WTC11 (cell line): ENCODE data around the gene MBD3. TPM values are rescaled to one million over a fixed set of nuclear protein-coding genes. Genes with fewer than 3 reads are reported as not detected.

Experiments used
- AFF4 ChIP-seq: sonication (generic); formaldehyde crosslinking; IDR thresholded peaks from 2 replicates; pipeline ENCODE4 v1.8.1; 2023; ENCODE audit warnings: mild to moderate bottlenecking, missing genetic modification reagents, borderline replicate concordance
- AR ChIP-seq: fragments of 250-450 bp; sonication (Bioruptor Pico); IDR thresholded peaks from 2 replicates; pipeline ENCODE4 v1.9.0; 2021; ENCODE audit warnings: mild to moderate bottlenecking
- ATF6 ChIP-seq: sonication (generic); formaldehyde crosslinking; IDR thresholded peaks from 2 replicates; pipeline ENCODE4 v1.8.1; 2023; ENCODE audit warnings: mild to moderate bottlenecking, missing genetic modification reagents
- CTCF ChIP-seq: fragments of 200-600 bp; IDR thresholded peaks from 2 replicates; pipeline ENCODE4 v1.8.0; 2022; ENCODE audit warnings: antibody characterized with exemption
- E2F1 ChIP-seq: sonication (generic); formaldehyde crosslinking; IDR thresholded peaks from 2 replicates; pipeline ENCODE4 v1.8.0; 2022; ENCODE audit warnings: mild to moderate bottlenecking, missing genetic modification reagents
- E2F4 ChIP-seq: sonication (generic); formaldehyde crosslinking; IDR thresholded peaks from 2 replicates; pipeline ENCODE4 v1.8.1; 2022; ENCODE audit warnings: low read depth, mild to moderate bottlenecking, moderate library complexity, missing genetic modification reagents, borderline replicate concordance
- FOXJ3 ChIP-seq: sonication (generic); formaldehyde crosslinking; IDR thresholded peaks from 2 replicates; pipeline ENCODE4 v1.9.0; 2021; ENCODE audit warnings: missing genetic modification reagents, mild to moderate bottlenecking, borderline replicate concordance
- HMGA2 ChIP-seq: fragments of 250-450 bp; sonication (Bioruptor Pico); IDR thresholded peaks from 2 replicates; pipeline ENCODE4 v1.4.0; 2021; ENCODE audit warnings: mild to moderate bottlenecking, moderate library complexity
- KAT7 ChIP-seq: sonication (generic); formaldehyde crosslinking; IDR thresholded peaks from 2 replicates; pipeline ENCODE4 v1.8.1; 2023; ENCODE audit warnings: missing genetic modification reagents, mild to moderate bottlenecking, borderline replicate concordance
- PRDM15 ChIP-seq: sonication (generic); formaldehyde crosslinking; IDR thresholded peaks from 2 replicates; pipeline ENCODE4 v1.8.0; 2022; ENCODE audit warnings: missing genetic modification reagents
- SOX15 ChIP-seq: fragments of 250-450 bp; sonication (Bioruptor Pico); IDR thresholded peaks from 2 replicates; pipeline ENCODE4 v1.9.0; 2021; ENCODE audit warnings: mild to moderate bottlenecking
- SP1 ChIP-seq: sonication (generic); formaldehyde crosslinking; conservative IDR thresholded peaks from 2 replicates; pipeline ENCODE4 v1.8.1; 2022; ENCODE audit warnings: missing genetic modification reagents
- ZBTB21 ChIP-seq: sonication (generic); formaldehyde crosslinking; IDR thresholded peaks from 2 replicates; pipeline ENCODE4 v1.8.1; 2023; ENCODE audit warnings: mild to moderate bottlenecking, missing genetic modification reagents, borderline replicate concordance
- ZNF138 ChIP-seq: sonication (generic); formaldehyde crosslinking; conservative IDR thresholded peaks from 2 replicates; pipeline ENCODE4 v1.8.1; 2022; ENCODE audit warnings: mild to moderate bottlenecking, moderate library complexity, missing genetic modification reagents
- ZNF263 ChIP-seq: sonication (generic); formaldehyde crosslinking; IDR thresholded peaks from 2 replicates; pipeline ENCODE4 v1.8.1; 2022; ENCODE audit warnings: low read depth, mild to moderate bottlenecking, moderate library complexity, missing genetic modification reagents
- ZNF281 ChIP-seq: sonication (generic); formaldehyde crosslinking; IDR thresholded peaks from 2 replicates; pipeline ENCODE4 v1.8.0; 2023; ENCODE audit warnings: mild to moderate bottlenecking, missing genetic modification reagents
- ZNF317 ChIP-seq: sonication (generic); formaldehyde crosslinking; IDR thresholded peaks from 2 replicates; pipeline ENCODE4 v1.8.1; 2023; ENCODE audit warnings: low read depth, mild to moderate bottlenecking, moderate library complexity, missing genetic modification reagents, borderline replicate concordance
- total RNA-seq: library from RNA; stranded (reverse); gene quantifications from 3 replicates; pipeline ENCODE4 v1.2.3, GENCODE V29; 2021

MBD3 gene
- total RNA-seq, 1 experiment from 2014 or later, result 90.2 TPM

GRCh38 chr19:1568320-1569019 lies 24.2 kb downstream of the MBD3 start, which contains the start of gene MEX3D (continued):
- TF ChIP-seq E2F4 (CRISPR knock-in tag) (peak; percentile 87), SOX15 (no peak), ZBTB21 (CRISPR knock-in tag) (peak; percentile 53; the same call in 1 of the 2 replicates), ZNF281 (CRISPR knock-in tag) (peak; percentile 92), AFF4 (CRISPR knock-in tag) (no peak), CTCF (no peak), ZNF317 (peak; percentile 76), AR (CRISPR knock-in tag) (no peak), ZNF138 (peak; percentile 63; the same call in 1 of the 2 replicates), HMGA2 (CRISPR knock-in tag) (no peak), FOXJ3 (CRISPR knock-in tag) (peak; percentile 61; the same call in 1 of the 2 replicates), ATF6 (CRISPR knock-in tag) (peak; percentile 55; the same call in 1 of the 2 replicates), KAT7 (0 out of 2 replicates have a peak, but pooled peaks have one; percentile 74), SP1 (peak; percentile 92), PRDM15 (CRISPR knock-in tag) (peak; percentile 57; the same call in 1 of the 2 replicates), E2F1 (CRISPR knock-in tag) (peak; percentile 94), ZNF263 (CRISPR knock-in tag) (peak; percentile 63; the same call in 1 of the 2 replicates)
